Measurements from ENCODE around the gene IYD. TPM values are rescaled to one million over a fixed set of nuclear protein-coding genes. Genes with fewer than 3 reads are reported as not detected.

IYD gene, protein sequence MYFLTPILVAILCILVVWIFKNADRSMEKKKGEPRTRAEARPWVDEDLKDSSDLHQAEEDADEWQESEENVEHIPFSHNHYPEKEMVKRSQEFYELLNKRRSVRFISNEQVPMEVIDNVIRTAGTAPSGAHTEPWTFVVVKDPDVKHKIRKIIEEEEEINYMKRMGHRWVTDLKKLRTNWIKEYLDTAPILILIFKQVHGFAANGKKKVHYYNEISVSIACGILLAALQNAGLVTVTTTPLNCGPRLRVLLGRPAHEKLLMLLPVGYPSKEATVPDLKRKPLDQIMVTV
- total RNA-seq: not detected in 2 replicates

DNA sequence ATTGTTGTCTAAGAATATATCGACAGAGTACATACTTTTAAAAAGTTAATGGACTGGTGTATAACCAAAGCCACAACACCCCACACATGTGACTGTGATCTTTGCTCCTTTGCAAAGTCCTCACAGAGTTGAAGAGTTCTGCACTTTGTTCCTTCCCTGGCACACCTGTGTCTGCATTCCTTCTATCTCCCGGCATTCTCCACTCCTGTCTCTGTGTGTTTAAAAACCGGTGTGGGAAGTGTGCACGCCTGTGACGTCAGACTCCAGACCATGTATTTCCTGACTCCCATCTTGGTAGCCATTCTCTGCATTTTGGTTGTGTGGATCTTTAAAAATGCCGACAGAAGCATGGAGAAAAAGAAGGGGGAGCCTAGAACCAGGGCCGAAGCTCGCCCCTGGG lies at the start of gene IYD:
TSS of gene IYD (plus strand) at position 251 of the 400 bp plus-strand sequence. CDS start at position 271, 20 bp downstream.

Other genes with a start within 250 kb of the IYD start
- 11.9 and 12.4 TPM in 2 replicates for gene PPP1R14C, start 226.0 kb upstream of the IYD start, total RNA-seq
- 2.9 and 6.7 TPM in 2 replicates for gene PLEKHG1, start 230.9 kb downstream of the IYD start, total RNA-seq

Measured in mesangial cell (primary cell).